Endodermal cell (in vitro differentiated cells): ENCODE measurements around the gene TPD52L3. TPM values are rescaled to one million over a fixed set of nuclear protein-coding genes. Genes with fewer than 3 reads are reported as not detected.
A peak's percentile ranks its signal among the peaks of the same experiment; 100 is the strongest.

Experiments used
- DNase-seq: peaks from one replicate; pipeline ENCODE4 v3.0.0-alpha.2; 2017
- H3K27ac ChIP-seq: 2 replicates; pipeline ENCODE4 v1.5.1; 2013; ENCODE audit warnings: mild to moderate bottlenecking, low read depth, low read length, moderate library complexity
- H3K27me3 ChIP-seq: 2 replicates; pipeline ENCODE4 v1.6.1; 2013; ENCODE audit warnings: mild to moderate bottlenecking, low read length, moderate library complexity; ENCODE audit not compliant: insufficient read depth, control insufficient read depth, poor library complexity, severe bottlenecking
- H3K36me3 ChIP-seq: 2 replicates; pipeline ENCODE4 v1.7.0; 2013; ENCODE audit warnings: mild to moderate bottlenecking, low read length, moderate library complexity; ENCODE audit not compliant: control insufficient read depth, insufficient read depth
- H3K4me1 ChIP-seq: one replicate; pipeline ENCODE4 v1.7.0; 2013; ENCODE audit warnings: low read length; ENCODE audit not compliant: control insufficient read depth, insufficient read depth
- H3K4me3 ChIP-seq: 2 replicates; pipeline ENCODE4 v1.5.1; 2013; ENCODE audit warnings: mild to moderate bottlenecking, low read length, moderate library complexity
- H3K9ac ChIP-seq: 2 replicates; pipeline ENCODE4 v1.6.1; 2013; ENCODE audit warnings: mild to moderate bottlenecking, low read length, moderate library complexity; ENCODE audit not compliant: poor library complexity, severe bottlenecking; ENCODE audit errors: extremely low read depth
- H3K9me3 ChIP-seq: 2 replicates; pipeline ENCODE4 v1.6.1; 2013; ENCODE audit warnings: mild to moderate bottlenecking, low read length, moderate library complexity; ENCODE audit not compliant: control insufficient read depth
- H3K27ac Mint-ChIP-seq: 2 replicates; pipeline ENCODE4 v1.8.0; 2020; ENCODE audit warnings: mixed read lengths
- H3K27me3 Mint-ChIP-seq: 2 replicates; pipeline ENCODE4 v1.8.0; 2021; ENCODE audit warnings: mild to moderate bottlenecking, mixed read lengths; ENCODE audit not compliant: insufficient read depth
- H3K36me3 Mint-ChIP-seq: 2 replicates; pipeline ENCODE4 v1.8.0; 2020; ENCODE audit warnings: low read depth, mixed read lengths
- H3K4me1 Mint-ChIP-seq: 2 replicates; pipeline ENCODE4 v1.8.0; 2020; ENCODE audit warnings: mixed read lengths
- H3K4me3 Mint-ChIP-seq: 2 replicates; pipeline ENCODE4 v1.8.0; 2020; ENCODE audit warnings: mild to moderate bottlenecking, moderate library complexity, mixed read lengths
- H3K9me3 Mint-ChIP-seq: 2 replicates; pipeline ENCODE4 v1.8.0; 2020; ENCODE audit warnings: mild to moderate bottlenecking, mixed read lengths
- WGBS, 2 experiments: methylation state at CpG; one replicate each; pipeline versions ENCODE4 v1.1.5 to v1.1.7; 2013; ENCODE audit warnings: missing lambda C conversion rate in 2 of 2, mixed read lengths in 1 of 2; ENCODE audit not compliant: insufficient coverage in 1 of 2, insufficient read length in 1 of 2; 5-methylcytosine and 5-hydroxymethylcytosine counted together
- total RNA-seq, 2 donors: library from RNA; stranded (reverse); fragmentation: NEBNext Ultra II Directional in 1 of 2; extraction: Animal tissue kit (Norgen Biotek cat#: 25700) in 1 of 2; gene quantifications; 2 replicates in 1 of 2; 3 replicates in 1 of 2; pipeline ENCODE4 v1.2.1, GENCODE V29; 2021
- TF ChIP-seq, protein P1 (sequence below): fragments of 200-600 bp; sonication (generic); conservative IDR thresholded peaks from 2 replicates; pipeline ENCODE4 v1.5.0; 2021; ENCODE audit warnings: antibody characterized with exemption, mild to moderate bottlenecking

The TPD52L3 gene
- total RNA-seq, 2 donors from 2014 or later, result not detected

DNA sequence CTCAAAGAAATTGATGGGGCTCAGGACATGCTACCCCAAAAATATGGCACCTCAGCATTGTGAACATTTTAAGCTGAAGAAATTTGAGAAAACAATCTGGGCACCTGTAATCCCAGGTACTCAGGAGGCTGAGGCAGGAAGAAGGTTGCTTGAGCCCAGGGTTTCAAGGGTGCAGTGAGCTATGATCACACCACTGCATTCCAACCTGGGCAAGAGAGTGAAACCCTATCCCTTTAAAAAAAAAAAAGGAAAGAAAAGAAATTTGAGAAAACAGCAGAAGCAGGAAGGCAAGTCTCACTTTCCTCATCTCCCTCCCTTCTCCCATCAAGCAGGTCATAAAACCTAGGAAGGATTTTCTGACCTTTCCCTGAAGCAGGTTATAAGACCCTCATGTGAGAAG is 23.6 kb downstream of the TPD52L3 start:
- Mint-ChIP-seq H3K27me3 (peaks cover 2% of the 10 kb centered on the region), H3K27ac (no peak overlapping the region), H3K4me3 (no peak overlapping the region), H3K9me3 (no peaks in the 10 kb centered on the region), H3K4me1 (peaks cover 18% of the 10 kb centered on the region), H3K36me3 (no peaks in the 10 kb centered on the region)
- TF ChIP-seq, protein P1, sequence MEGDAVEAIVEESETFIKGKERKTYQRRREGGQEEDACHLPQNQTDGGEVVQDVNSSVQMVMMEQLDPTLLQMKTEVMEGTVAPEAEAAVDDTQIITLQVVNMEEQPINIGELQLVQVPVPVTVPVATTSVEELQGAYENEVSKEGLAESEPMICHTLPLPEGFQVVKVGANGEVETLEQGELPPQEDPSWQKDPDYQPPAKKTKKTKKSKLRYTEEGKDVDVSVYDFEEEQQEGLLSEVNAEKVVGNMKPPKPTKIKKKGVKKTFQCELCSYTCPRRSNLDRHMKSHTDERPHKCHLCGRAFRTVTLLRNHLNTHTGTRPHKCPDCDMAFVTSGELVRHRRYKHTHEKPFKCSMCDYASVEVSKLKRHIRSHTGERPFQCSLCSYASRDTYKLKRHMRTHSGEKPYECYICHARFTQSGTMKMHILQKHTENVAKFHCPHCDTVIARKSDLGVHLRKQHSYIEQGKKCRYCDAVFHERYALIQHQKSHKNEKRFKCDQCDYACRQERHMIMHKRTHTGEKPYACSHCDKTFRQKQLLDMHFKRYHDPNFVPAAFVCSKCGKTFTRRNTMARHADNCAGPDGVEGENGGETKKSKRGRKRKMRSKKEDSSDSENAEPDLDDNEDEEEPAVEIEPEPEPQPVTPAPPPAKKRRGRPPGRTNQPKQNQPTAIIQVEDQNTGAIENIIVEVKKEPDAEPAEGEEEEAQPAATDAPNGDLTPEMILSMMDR, result no peak
- H3K27me3 ChIP-seq, result no peaks in the 10 kb centered on the region
- no peak for DNase-seq
- no peak overlapping the region for H3K4me3 ChIP-seq
- no peak overlapping the region for H3K9ac ChIP-seq
- H3K9me3 ChIP-seq, result peaks cover 12% of the 10 kb centered on the region
- H3K27ac ChIP-seq, result no peak overlapping the region
- no peaks in the 10 kb centered on the region for H3K36me3 ChIP-seq
- no peaks in the 10 kb centered on the region for H3K4me1 ChIP-seq

DNA sequence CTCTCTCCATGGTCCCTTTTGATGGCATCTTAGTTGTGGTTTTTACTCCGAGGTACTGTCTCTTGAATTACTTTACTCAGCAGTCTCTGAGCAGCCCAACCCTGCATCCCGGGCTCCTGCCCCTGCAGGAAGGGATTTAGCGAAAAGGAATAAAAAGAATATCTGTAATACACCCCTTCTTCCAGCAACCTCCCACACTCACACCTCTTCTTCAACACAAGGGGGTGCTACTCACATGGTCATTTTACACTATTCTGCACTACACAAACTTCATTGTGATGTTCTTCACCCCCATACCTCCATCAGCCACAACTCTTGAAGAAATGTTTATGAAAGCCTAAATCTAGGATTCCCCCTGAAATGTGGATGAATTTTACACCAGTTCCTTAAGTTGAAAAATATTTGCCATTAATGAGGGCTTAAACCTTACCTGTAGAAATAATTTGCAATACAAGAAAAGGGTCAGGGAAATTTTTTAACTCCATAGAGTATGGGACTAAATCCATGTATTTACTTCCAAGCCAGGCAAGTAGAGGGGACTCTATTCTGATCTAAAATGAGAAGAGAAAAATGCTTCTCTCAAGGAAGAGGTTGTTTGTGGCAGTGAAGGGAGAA is 26.0 kb downstream of the TPD52L3 start:
- DNase-seq, result peak; percentile 63
- Mint-ChIP-seq H3K4me1 (peaks cover 22% of the 10 kb centered on the region), H3K4me3 (no peak overlapping the region), H3K36me3 (no peaks in the 10 kb centered on the region), H3K9me3 (no peaks in the 10 kb centered on the region), H3K27me3 (no peaks in the 10 kb centered on the region), H3K27ac (no peak overlapping the region)
- H3K9me3 ChIP-seq, result peaks cover 5% of the 10 kb centered on the region
- no peaks in the 10 kb centered on the region for H3K27me3 ChIP-seq
- H3K27ac ChIP-seq, result no peak overlapping the region
- H3K36me3 ChIP-seq, result no peaks in the 10 kb centered on the region
- WGBS, 2 experiments, result 57% methylated on average over 3 of the region's 3 CpGs; no CpG with 5 or more reads in 1 of the 2 experiments
- TF ChIP-seq, protein P1, result peak; percentile 88
- no peak overlapping the region for H3K9ac ChIP-seq
- no peak overlapping the region for H3K4me3 ChIP-seq
- H3K4me1 ChIP-seq, result peaks cover 3% of the 10 kb centered on the region

DNA sequence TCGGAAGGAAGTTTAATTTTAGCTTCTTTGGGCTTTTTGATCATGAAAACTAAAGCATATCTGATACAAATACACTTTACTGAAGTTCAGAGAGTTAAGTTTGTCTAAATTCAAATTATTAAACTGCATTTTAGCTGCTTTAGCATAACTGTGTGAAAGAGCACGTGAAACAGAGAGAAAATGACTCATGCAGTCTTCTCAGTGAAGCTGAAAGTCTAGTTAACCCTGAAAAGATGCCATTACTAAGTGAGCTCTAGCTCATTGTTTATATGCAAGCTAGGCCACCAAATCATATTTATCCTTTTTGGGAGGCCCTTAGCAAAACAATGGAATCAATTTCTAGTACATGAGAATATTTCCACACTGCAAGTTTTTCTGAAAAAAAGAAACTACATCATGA is 27.6 kb downstream of the TPD52L3 start:
- 82 to 100% methylated on average over 1 to 2 of the region's 2 CpGs for WGBS, 2 experiments
- no peaks in the 10 kb centered on the region for H3K9me3 ChIP-seq
- Mint-ChIP-seq H3K36me3 (no peaks in the 10 kb centered on the region), H3K27me3 (no peaks in the 10 kb centered on the region), H3K4me1 (peaks cover 26% of the 10 kb centered on the region), H3K27ac (no peak overlapping the region), H3K9me3 (no peaks in the 10 kb centered on the region), H3K4me3 (no peak overlapping the region)
- no peak overlapping the region for H3K4me3 ChIP-seq
- H3K36me3 ChIP-seq, result no peaks in the 10 kb centered on the region
- H3K9ac ChIP-seq, result no peak overlapping the region
- no peaks in the 10 kb centered on the region for H3K27me3 ChIP-seq
- TF ChIP-seq, protein P1, result no peak
- H3K4me1 ChIP-seq, result peaks cover 3% of the 10 kb centered on the region
- no peak overlapping the region for H3K27ac ChIP-seq
- DNase-seq, result no peak
